ENCODE data around the gene ABHD16A.

The ABHD16A gene

GRCh38 chr6:31723980-31724691 is 21.0 kb upstream of the ABHD16A start:
- peaks cover 79% of the 10 kb centered on the region for H3K4me1 ChIP-seq
- H3K4me2 ChIP-seq, result peak overlapping the region; percentile 99
- H4K20me1 ChIP-seq, result peaks cover 47% of the 10 kb centered on the region
- no peaks in the 10 kb centered on the region for H3K27me3 ChIP-seq
- no peaks in the 10 kb centered on the region for H3K9me3 ChIP-seq
- H3K4me3 ChIP-seq, result peak overlapping the region; percentile 56
- peak overlapping the region; percentile 83 for H3K27ac ChIP-seq
- peaks cover 34% of the 10 kb centered on the region for H3K36me3 ChIP-seq
- no peak for TF ChIP-seq Cebpa-rat (IDR thresholded peaks at IDR 0.05)
- peak overlapping the region; percentile 55; the same call in 1 of the 2 replicates for H3K9ac ChIP-seq

GRCh38 chr6:31723245-31723979 is 20.3 kb upstream of the ABHD16A start, which contains the start of gene MPIG6B:
TSS of gene MPIG6B (plus strand) at chr6:31723373. CDS start at chr6:31723384, 11 bp downstream.
- peak within 1 kb of the TSS; percentile 55; the same call in 1 of the 2 replicates for H3K9ac ChIP-seq
- H4K20me1 ChIP-seq, result peaks cover 39% of the 10 kb centered on the region
- peaks cover 29% of the 10 kb centered on the region for H3K36me3 ChIP-seq
- H3K27me3 ChIP-seq, result no peaks in the 10 kb centered on the region
- peaks cover 72% of the 10 kb centered on the region for H3K4me1 ChIP-seq
- H3K4me3 ChIP-seq, result peak within 1 kb of the TSS; percentile 56
- no peaks in the 10 kb centered on the region for H3K9me3 ChIP-seq
- TF ChIP-seq Cebpa-rat (IDR thresholded peaks at IDR 0.05), result peak; percentile 31; the same call in 1 of the 2 replicates
- H3K27ac ChIP-seq, result peak within 1 kb of the TSS; percentile 83
- peak within 1 kb of the TSS; percentile 99 for H3K4me2 ChIP-seq

GRCh38 chr6:31722173-31722572 is 19.0 kb upstream of the ABHD16A start:
- Histone ChIP-seq H3K4me1 (peaks cover 60% of the 10 kb centered on the region), H3K36me3 (peaks cover 26% of the 10 kb centered on the region), H3K9me3 (no peaks in the 10 kb centered on the region)

GRCh38 chr6:31721351-31722020 is 18.4 kb upstream of the ABHD16A start, which contains the start of gene LY6G6C:
TSS of gene LY6G6C (minus strand) at chr6:31721746. CDS start at chr6:31721679, 67 bp downstream.
- no peak for TF ChIP-seq Cebpa-rat (IDR thresholded peaks at IDR 0.05)
- no peaks in the 10 kb centered on the region for H3K9me3 ChIP-seq
- H3K4me2 ChIP-seq, result peak within 1 kb of the TSS; percentile 99
- no peak within 1 kb of the TSS for H3K4me3 ChIP-seq
- peak within 1 kb of the TSS; percentile 66; the same call in 1 of the 2 replicates for H3K27ac ChIP-seq
- H4K20me1 ChIP-seq, result peaks cover 23% of the 10 kb centered on the region
- H3K9ac ChIP-seq, result no peak within 1 kb of the TSS
- H3K27me3 ChIP-seq, result no peaks in the 10 kb centered on the region
- peaks cover 19% of the 10 kb centered on the region for H3K36me3 ChIP-seq
- peaks cover 53% of the 10 kb centered on the region for H3K4me1 ChIP-seq

More at GRCh38 chr6:31722173-31722572, 19.0 kb upstream of the ABHD16A start:
- Histone ChIP-seq H3K9ac (no peak overlapping the region), H3K27ac (no peak overlapping the region), H3K4me3 (no peak overlapping the region), H4K20me1 (peaks cover 30% of the 10 kb centered on the region), H3K4me2 (peak overlapping the region; percentile 99; the same call in 1 of the 2 replicates), H3K27me3 (no peaks in the 10 kb centered on the region)
- no peak for TF ChIP-seq Cebpa-rat (IDR thresholded peaks at IDR 0.05)

GRCh38 chr6:31720196-31720770 is 17.2 kb upstream of the ABHD16A start:
- Histone ChIP-seq H3K27me3 (no peaks in the 10 kb centered on the region), H3K9ac (no peak overlapping the region), H3K4me1 (peaks cover 44% of the 10 kb centered on the region), H3K27ac (no peak overlapping the region), H3K4me2 (no peak overlapping the region), H3K9me3 (no peaks in the 10 kb centered on the region), H3K4me3 (no peak overlapping the region), H3K36me3 (peaks cover 7% of the 10 kb centered on the region; the same call in 1 of the 2 replicates), H4K20me1 (peaks cover 17% of the 10 kb centered on the region)
- TF ChIP-seq Cebpa-rat (IDR thresholded peaks at IDR 0.05), result no peak

GRCh38 chr6:31719001-31719400 is 15.9 kb upstream of the ABHD16A start:
- Histone ChIP-seq H3K9ac (no peak overlapping the region), H3K27ac (no peak overlapping the region), H3K36me3 (peaks cover 2% of the 10 kb centered on the region; the same call in 1 of the 2 replicates), H3K4me3 (no peak overlapping the region), H3K4me2 (no peak overlapping the region), H3K27me3 (no peaks in the 10 kb centered on the region), H3K4me1 (peaks cover 44% of the 10 kb centered on the region), H4K20me1 (peaks cover 7% of the 10 kb centered on the region), H3K9me3 (no peaks in the 10 kb centered on the region)
- no peak for TF ChIP-seq Cebpa-rat (IDR thresholded peaks at IDR 0.05)

- H3K27me3 ChIP-seq, result no peaks in the 10 kb centered on the region
- no peaks in the 10 kb centered on the region for H4K20me1 ChIP-seq
- TF ChIP-seq Cebpa-rat (IDR thresholded peaks at IDR 0.05), result no peak
- H3K4me1 ChIP-seq, result peaks cover 44% of the 10 kb centered on the region
- H3K36me3 ChIP-seq, result no peaks in the 10 kb centered on the region
- no peak overlapping the region for H3K4me2 ChIP-seq
- H3K9ac ChIP-seq, result no peak overlapping the region
- no peak overlapping the region for H3K27ac ChIP-seq
- H3K9me3 ChIP-seq, result no peaks in the 10 kb centered on the region
- no peak overlapping the region for H3K4me3 ChIP-seq
Observed at GRCh38 chr6:31718265-31718664, 15.1 kb upstream of the ABHD16A start.

- TF ChIP-seq Cebpa-rat (IDR thresholded peaks at IDR 0.05), result no peak
- H3K9me3 ChIP-seq, result no peaks in the 10 kb centered on the region
- no peak overlapping the region for H3K4me3 ChIP-seq
- H3K27ac ChIP-seq, result no peak overlapping the region
- no peak overlapping the region for H3K9ac ChIP-seq
- H3K27me3 ChIP-seq, result no peaks in the 10 kb centered on the region
- no peaks in the 10 kb centered on the region for H4K20me1 ChIP-seq
- peaks cover 44% of the 10 kb centered on the region for H3K4me1 ChIP-seq
- H3K36me3 ChIP-seq, result no peaks in the 10 kb centered on the region
- H3K4me2 ChIP-seq, result no peak overlapping the region
Observed at GRCh38 chr6:31717499-31718222, 14.5 kb upstream of the ABHD16A start.

All from BLaER1 (cell line).